Parathyroid adenoma (tissue), 2 donors: ENCODE measurements around the gene FNDC11.

ENCODE experiments used
- H2AFZ ChIP-seq: fragments of 300-600 bp; sonication (generic); one replicate; pipeline ENCODE4 v1.7.0; 2017; ENCODE audit warnings: antibody characterized with exemption, mild to moderate bottlenecking
- H3K27ac ChIP-seq: fragments of 300-600 bp; sonication (generic); one replicate; pipeline ENCODE4 v1.7.0; 2017
- H3K27me3 ChIP-seq: fragments of 300-600 bp; sonication (generic); one replicate; pipeline ENCODE4 v1.7.0; 2017; ENCODE audit warnings: low read length; ENCODE audit not compliant: control insufficient read depth, insufficient read depth
- H3K36me3 ChIP-seq: fragments of 300-600 bp; sonication (generic); one replicate; pipeline ENCODE4 v1.7.0; 2017; ENCODE audit warnings: low read length; ENCODE audit not compliant: control insufficient read depth, insufficient read depth
- H3K4me1 ChIP-seq: fragments of 300-600 bp; sonication (generic); one replicate; pipeline ENCODE4 v1.7.0; 2017; ENCODE audit warnings: control low read depth
- H3K4me2 ChIP-seq: fragments of 300-600 bp; sonication (generic); one replicate; pipeline ENCODE4 v1.7.0; 2017; ENCODE audit warnings: low read length
- H3K4me3 ChIP-seq: fragments of 300-600 bp; sonication (generic); one replicate; pipeline ENCODE4 v1.7.0; 2017; ENCODE audit warnings: low read depth, low read length
- H3K79me2 ChIP-seq: fragments of 300-600 bp; sonication (generic); one replicate; pipeline ENCODE4 v1.7.0; 2017; ENCODE audit warnings: control low read depth
- H3K9ac ChIP-seq: fragments of 300-600 bp; sonication (generic); one replicate; pipeline ENCODE4 v1.7.0; 2017; ENCODE audit warnings: mild to moderate bottlenecking
- H3K9me3 ChIP-seq: fragments of 300-600 bp; sonication (generic); one replicate; pipeline ENCODE4 v1.7.0; 2017; ENCODE audit warnings: low read length; ENCODE audit not compliant: control insufficient read depth
- CTCF ChIP-seq: fragments of 300-600 bp; sonication (generic); IDR thresholded peaks from one replicate; pipeline ENCODE4 v1.7.0; 2017; ENCODE audit warnings: antibody characterized with exemption, mild to moderate bottlenecking
- donor health status: primary hyperparathyroidism.

The FNDC11 gene

GRCh38 chr20:63533388-63533787 lies 20.6 kb upstream of the FNDC11 start:
- Histone ChIP-seq H3K4me2 (no peak overlapping the region), H3K9me3 (no peaks in the 10 kb centered on the region), H3K27me3 (no peaks in the 10 kb centered on the region), H3K27ac (no peak overlapping the region), H2AFZ (no peak overlapping the region), H3K4me3 (no peak overlapping the region), H3K9ac (no peak overlapping the region), H3K79me2 (no peaks in the 10 kb centered on the region), H3K4me1 (no peaks in the 10 kb centered on the region), H3K36me3 (no peaks in the 10 kb centered on the region)
- no peak for TF ChIP-seq CTCF

GRCh38 chr20:63533871-63534393 lies 20.0 kb upstream of the FNDC11 start:
- no peak overlapping the region for H3K4me2 ChIP-seq
- H3K4me1 ChIP-seq, result no peaks in the 10 kb centered on the region
- H3K27ac ChIP-seq, result no peak overlapping the region
- no peaks in the 10 kb centered on the region for H3K9me3 ChIP-seq
- TF ChIP-seq CTCF, result no peak
- H3K9ac ChIP-seq, result no peak overlapping the region
- no peak overlapping the region for H2AFZ ChIP-seq
- no peaks in the 10 kb centered on the region for H3K36me3 ChIP-seq
- H3K79me2 ChIP-seq, result no peaks in the 10 kb centered on the region
- no peak overlapping the region for H3K4me3 ChIP-seq
- no peaks in the 10 kb centered on the region for H3K27me3 ChIP-seq

- H3K79me2 ChIP-seq, result no peaks in the 10 kb centered on the region
- H3K9me3 ChIP-seq, result no peaks in the 10 kb centered on the region
- no peak for TF ChIP-seq CTCF
- H3K9ac ChIP-seq, result no peak overlapping the region
- no peaks in the 10 kb centered on the region for H3K36me3 ChIP-seq
- no peaks in the 10 kb centered on the region for H3K4me1 ChIP-seq
- no peak overlapping the region for H3K27ac ChIP-seq
- H2AFZ ChIP-seq, result no peak overlapping the region
- no peaks in the 10 kb centered on the region for H3K27me3 ChIP-seq
- H3K4me2 ChIP-seq, result no peak overlapping the region
- no peak overlapping the region for H3K4me3 ChIP-seq
Measured at GRCh38 chr20:63534427-63534830, 19.5 kb upstream of the FNDC11 start.

- Histone ChIP-seq H3K9ac (no peak overlapping the region), H3K4me3 (no peak overlapping the region), H3K79me2 (no peaks in the 10 kb centered on the region)
Measured at GRCh38 chr20:63534831-63535651, 18.9 kb upstream of the FNDC11 start.

More at GRCh38 chr20:63534831-63535651, 18.9 kb upstream of the FNDC11 start:
- Histone ChIP-seq H3K4me2 (no peak overlapping the region), H3K36me3 (no peaks in the 10 kb centered on the region), H3K27me3 (no peaks in the 10 kb centered on the region), H2AFZ (no peak overlapping the region), H3K9me3 (no peaks in the 10 kb centered on the region), H3K4me1 (no peaks in the 10 kb centered on the region), H3K27ac (no peak overlapping the region)
- no peak for TF ChIP-seq CTCF
